Bronchial epithelial cell (primary cell): ENCODE data around the gene PCDHGC4. TPM values are rescaled to one million over a fixed set of nuclear protein-coding genes. Genes with fewer than 3 reads are reported as not detected.

ENCODE experiments used
- DNase-seq: peaks from one replicate; pipeline ENCODE4 v3.0.0-alpha.2; 2010; ENCODE audit warnings: low read depth
- FAIRE-seq: peaks from 2 replicates; lab custom pipeline; 2011; peaks lifted over from hg19 to GRCh38; lab: Jason Lieb, UNC
- H3K27me3 ChIP-seq: 2 replicates; pipeline ENCODE4 v1.5.1; 2011; ENCODE audit warnings: low read length; ENCODE audit not compliant: control insufficient read depth, insufficient read depth
- H3K36me3 ChIP-seq: 2 replicates; pipeline ENCODE4 v1.5.1; 2011; ENCODE audit warnings: low read length; ENCODE audit not compliant: control insufficient read depth, insufficient read depth
- H3K4me3 ChIP-seq: 2 replicates; pipeline ENCODE4 v1.5.1; 2011; ENCODE audit warnings: mild to moderate bottlenecking, low read depth, low read length, control low read depth
- total RNA-seq: library from RNA; depleted of rRNA; stranded (reverse); fragments of >200 nt; gene quantifications from 2 replicates; pipeline ENCODE4 v1.2.1, GENCODE V29; 2014
- TF ChIP-seq, protein P1 (sequence below): IDR thresholded peaks from 2 replicates; pipeline ENCODE4 v1.5.1; 2011; ENCODE audit warnings: mild to moderate bottlenecking, moderate library complexity, low read length, control low read depth, inconsistent platforms; ENCODE audit not compliant: insufficient read depth, severe bottlenecking

Gene PCDHGC4
- total RNA-seq, 1 donor from 2014 or later = 0.53 TPM

DNA sequence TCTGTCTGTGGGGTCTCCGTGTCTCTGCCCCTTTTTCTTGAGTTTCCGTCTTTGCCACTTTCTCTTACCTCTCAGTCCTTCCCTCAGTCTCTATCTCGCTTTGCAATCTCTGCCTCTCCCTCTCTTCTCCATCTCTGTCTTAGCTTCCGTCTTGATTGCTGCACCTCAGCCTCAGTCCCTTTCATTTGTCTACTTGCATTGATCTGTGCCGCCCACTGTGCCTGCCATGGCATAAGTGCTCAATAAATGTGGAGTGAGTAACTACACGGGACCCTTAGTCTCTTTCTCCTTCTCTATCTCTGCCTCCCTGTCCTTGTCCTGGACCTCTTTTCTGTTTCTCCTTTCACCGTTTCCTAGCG is 10.6 kb downstream of the PCDHGC4 start:
- no peak overlapping the region for H3K4me3 ChIP-seq
- peaks cover 6% of the 10 kb centered on the region for H3K27me3 ChIP-seq
- H3K36me3 ChIP-seq = no peaks in the 10 kb centered on the region
- no peak for DNase-seq
- no peak for FAIRE-seq
- TF ChIP-seq, protein P1, sequence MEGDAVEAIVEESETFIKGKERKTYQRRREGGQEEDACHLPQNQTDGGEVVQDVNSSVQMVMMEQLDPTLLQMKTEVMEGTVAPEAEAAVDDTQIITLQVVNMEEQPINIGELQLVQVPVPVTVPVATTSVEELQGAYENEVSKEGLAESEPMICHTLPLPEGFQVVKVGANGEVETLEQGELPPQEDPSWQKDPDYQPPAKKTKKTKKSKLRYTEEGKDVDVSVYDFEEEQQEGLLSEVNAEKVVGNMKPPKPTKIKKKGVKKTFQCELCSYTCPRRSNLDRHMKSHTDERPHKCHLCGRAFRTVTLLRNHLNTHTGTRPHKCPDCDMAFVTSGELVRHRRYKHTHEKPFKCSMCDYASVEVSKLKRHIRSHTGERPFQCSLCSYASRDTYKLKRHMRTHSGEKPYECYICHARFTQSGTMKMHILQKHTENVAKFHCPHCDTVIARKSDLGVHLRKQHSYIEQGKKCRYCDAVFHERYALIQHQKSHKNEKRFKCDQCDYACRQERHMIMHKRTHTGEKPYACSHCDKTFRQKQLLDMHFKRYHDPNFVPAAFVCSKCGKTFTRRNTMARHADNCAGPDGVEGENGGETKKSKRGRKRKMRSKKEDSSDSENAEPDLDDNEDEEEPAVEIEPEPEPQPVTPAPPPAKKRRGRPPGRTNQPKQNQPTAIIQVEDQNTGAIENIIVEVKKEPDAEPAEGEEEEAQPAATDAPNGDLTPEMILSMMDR = no peak

DNA sequence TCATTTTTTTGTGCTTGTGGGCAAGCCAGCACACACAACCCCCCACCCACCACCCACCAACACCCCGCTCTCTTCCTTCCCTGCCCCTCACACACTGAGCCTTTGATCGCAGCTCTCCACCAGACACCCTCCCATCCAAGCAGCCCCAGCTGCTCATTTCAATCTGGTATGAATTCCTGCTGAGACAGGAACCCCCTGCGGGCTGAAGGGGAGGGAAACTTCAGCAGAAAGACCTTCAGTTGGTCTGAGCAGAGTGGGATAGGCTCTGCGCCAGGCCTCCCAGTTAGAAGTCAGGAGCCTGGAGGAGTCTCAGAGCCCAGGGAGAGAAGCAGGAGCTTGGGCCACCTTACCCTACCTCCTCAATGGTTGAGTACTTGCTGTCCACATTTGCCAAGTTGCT is 11.2 kb downstream of the PCDHGC4 start:
- peaks cover 3% of the 10 kb centered on the region for H3K27me3 ChIP-seq
- TF ChIP-seq, protein P1 = no peak
- FAIRE-seq (peak; percentile 23), DNase-seq (no peak)
- no peaks in the 10 kb centered on the region for H3K36me3 ChIP-seq
- H3K4me3 ChIP-seq = no peak overlapping the region

DNA sequence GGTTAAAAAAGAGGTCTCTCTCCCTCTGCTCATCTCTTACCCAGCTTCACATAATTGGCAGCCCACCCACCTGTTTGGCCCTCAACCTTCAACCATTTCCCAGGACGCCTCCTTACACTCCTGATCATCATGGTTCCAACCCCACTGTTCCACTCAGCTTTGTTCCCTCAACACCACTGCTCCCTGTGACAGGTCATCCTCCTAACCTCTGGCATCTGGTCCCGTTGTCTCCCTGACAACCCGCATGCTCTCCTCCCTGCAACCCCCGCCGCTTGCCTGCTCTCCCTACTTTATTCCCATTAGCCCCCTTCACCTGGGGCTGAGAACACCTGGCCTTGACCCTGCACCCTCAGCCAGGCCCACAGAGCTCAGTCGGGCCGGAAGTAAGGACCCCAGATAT is 16.9 kb downstream of the PCDHGC4 start:
- DNase-seq (no peak), FAIRE-seq (no peak)
- Histone ChIP-seq H3K4me3 (no peak overlapping the region), H3K36me3 (peaks cover 1% of the 10 kb centered on the region), H3K27me3 (no peaks in the 10 kb centered on the region)
- TF ChIP-seq, protein P1 = no peak

DNA sequence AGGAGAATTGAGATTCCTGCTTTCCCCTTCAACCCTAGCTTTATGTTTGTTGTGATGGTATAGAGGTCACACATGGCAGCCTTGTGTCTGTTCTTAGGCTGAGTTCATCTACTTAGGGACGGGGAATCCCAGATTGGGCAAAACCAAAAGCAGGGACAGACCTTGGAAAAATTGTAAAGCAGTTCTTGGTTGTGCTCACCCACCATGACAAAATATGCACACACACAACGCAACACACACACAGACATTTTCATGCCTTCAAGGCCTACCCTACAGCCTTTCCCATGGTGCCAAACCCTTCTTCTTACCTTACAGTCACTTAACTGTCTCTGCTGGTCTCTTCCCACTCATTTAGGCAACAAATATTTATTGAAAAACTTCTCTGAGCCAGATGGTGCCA is 18.9 kb downstream of the PCDHGC4 start:
- Histone ChIP-seq H3K27me3 (no peaks in the 10 kb centered on the region), H3K36me3 (peaks cover 1% of the 10 kb centered on the region), H3K4me3 (no peak overlapping the region)
- DNase-seq (no peak), FAIRE-seq (no peak)
- TF ChIP-seq, protein P1 = no peak

DNA sequence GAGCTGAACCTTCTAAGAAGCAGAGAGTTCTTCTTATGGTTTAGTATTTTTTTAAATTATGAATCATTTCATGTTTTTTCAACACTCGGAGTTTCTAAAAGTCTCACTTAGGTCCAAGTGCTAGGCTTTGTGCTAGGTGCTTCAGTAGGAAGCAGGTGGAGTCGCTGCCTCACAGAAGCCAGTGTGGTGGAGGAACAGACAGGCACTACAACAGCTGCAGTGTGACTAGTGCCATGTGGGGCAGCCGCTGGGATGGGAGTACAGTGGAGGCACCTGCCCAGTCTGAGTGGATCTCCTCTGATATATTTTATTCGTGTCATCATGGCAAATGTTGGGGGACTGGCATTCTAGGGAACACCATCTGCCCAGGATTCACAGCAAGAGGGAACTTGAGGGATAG is 19.4 kb downstream of the PCDHGC4 start:
- Histone ChIP-seq H3K36me3 (peaks cover 1% of the 10 kb centered on the region), H3K27me3 (no peaks in the 10 kb centered on the region), H3K4me3 (no peak overlapping the region)
- TF ChIP-seq, protein P1 = no peak
- DNase-seq (no peak), FAIRE-seq (no peak)

DNA sequence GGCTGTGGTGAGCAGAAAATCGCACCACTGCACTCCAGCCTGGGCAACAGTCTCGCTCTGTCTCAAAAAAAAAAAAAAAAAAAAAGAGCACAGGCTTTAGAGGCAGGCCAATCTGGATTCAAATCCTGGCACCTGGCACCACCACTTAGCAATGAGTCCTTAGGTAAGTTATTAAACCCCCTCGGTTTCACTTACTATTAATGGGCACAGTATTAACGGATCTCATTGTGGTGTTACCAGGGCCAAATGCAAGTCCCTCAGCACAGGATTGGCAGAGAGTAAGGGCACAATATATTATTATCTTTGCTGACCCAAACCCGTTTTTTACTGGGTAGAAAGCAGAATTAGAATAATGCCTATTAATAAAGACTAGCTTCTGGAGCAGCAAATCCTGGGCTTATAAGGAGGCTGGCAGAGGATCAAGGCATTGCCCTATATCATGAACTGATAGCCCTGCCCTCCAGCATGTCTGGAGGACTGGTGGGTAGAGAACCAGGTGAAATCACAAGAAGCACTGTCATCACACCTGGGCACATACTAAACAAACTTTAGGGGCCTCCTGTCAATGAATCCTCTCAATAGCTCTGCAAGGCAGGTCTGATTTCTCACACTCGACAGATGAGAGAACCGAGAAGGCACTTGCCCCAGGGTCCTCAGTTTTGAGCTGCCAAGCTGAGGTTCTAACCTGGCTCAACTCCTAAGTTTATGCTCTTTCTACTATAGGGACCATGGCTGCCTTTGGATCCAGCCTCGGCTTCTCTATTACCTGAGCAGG is 21.7 kb downstream of the PCDHGC4 start:
- TF ChIP-seq, protein P1 = no peak
- Histone ChIP-seq H3K4me3 (no peak overlapping the region), H3K27me3 (no peaks in the 10 kb centered on the region), H3K36me3 (peaks cover 5% of the 10 kb centered on the region)
- FAIRE-seq (no peak), DNase-seq (no peak)
